K562 (cell line): ENCODE measurements around the gene IPO11. TPM values are rescaled to one million over a fixed set of nuclear protein-coding genes. Genes with fewer than 3 reads are reported as not detected.

Source experiments
- MGA ChIP-seq: fragments of 450-650 bp; IDR thresholded peaks from 2 replicates; pipeline ENCODE4 v1.6.1; 2016; ENCODE audit warnings: mild to moderate bottlenecking, moderate library complexity
- RBM25 ChIP-seq: fragments of 200-400 bp; formaldehyde crosslinking; IDR thresholded peaks from 2 replicates; pipeline ENCODE4 v1.6.1; 2018; ENCODE audit warnings: low read length, low read depth, moderate library complexity; ENCODE audit not compliant: severe bottlenecking
- RREB1 ChIP-seq: fragments of 250-450 bp; sonication (Bioruptor Pico); IDR thresholded peaks from 2 replicates; pipeline ENCODE4 v1.4.0; 2020
- TFAM ChIP-seq: fragments of 250-450 bp; sonication (Bioruptor Pico); conservative IDR thresholded peaks from 2 replicates; pipeline ENCODE4 v1.5.0; 2021; ENCODE audit warnings: mild to moderate bottlenecking, moderate library complexity
- XRCC4 ChIP-seq: IDR thresholded peaks from one replicate; pipeline ENCODE4 v1.6.1; 2011; ENCODE audit not compliant: insufficient read depth, insufficient read length; ENCODE audit errors: extremely low read depth
- ZNF212 ChIP-seq: fragments of 450-650 bp; formaldehyde crosslinking; IDR thresholded peaks from 2 replicates; pipeline ENCODE4 v1.4.0; 2020; ENCODE audit warnings: mild to moderate bottlenecking
- polyA plus RNA-seq, 8 experiments: library from polyadenylated mRNA; depleted of rRNA in 4 of 8; stranded (reverse) in 5 of 8; unstranded in 3 of 8; fragments of >200 nt; fragmentation: Nextera tagmentation in 2 of 8; fragmentation: Illumina TruSeq in 1 of 8; extraction: Ambion mirVana in 2 of 8; extraction: Trizol in 1 of 8; gene quantifications; 2 replicates each; pipeline versions ENCODE4 v1.2.1 to v1.2.3, GENCODE V29; 2011 to 2014; ENCODE audit warnings: inconsistent platforms in 1 of 8, missing spikeins in 1 of 8
- total RNA-seq, 7 experiments: library from RNA; depleted of rRNA in 6 of 7; stranded (reverse); fragments of >200 nt in 6 of 7; fragmentation: Illumina TruSeq in 2 of 7; extraction: Trizol in 2 of 7; gene quantifications; 2 replicates each; pipeline versions ENCODE4 v1.2.1 to v1.2.3, GENCODE V29; 2011 to 2021; ENCODE audit warnings: low replicate concordance in 1 of 7

IPO11 gene
- total and polyA plus RNA-seq, 9 of the 15 experiments (the other 6 are each of a cell fraction or from before 2014, with no cell fraction given), result 38.7 to 96.0 (median 70.9) TPM

- TF ChIP-seq RREB1 (no peak), TFAM (CRISPR knock-in tag) (no peak), XRCC4 (no peak), RBM25 (no peak), ZNF212 (no peak), MGA (no peak; the same call in 1 of the 2 replicates)
Observed at GRCh38 chr5:62593331-62593730, 180.8 kb downstream of the IPO11 start (continued).
